Glomerular endothelial cell (primary cell): ENCODE results near the gene PTPRJ. TPM values are rescaled to one million over a fixed set of nuclear protein-coding genes. Genes with fewer than 3 reads are reported as not detected.
"Not testable (repeated sequence)": the region's sequence is repeated elsewhere in the genome, so short reads cannot be mapped to it uniquely, and the experiment has no call there.

Experiments
- DNase-seq: peaks from one replicate; pipeline ENCODE4 v3.0.0-alpha.2; 2011; ENCODE audit warnings: low read depth, low spot score; ENCODE audit errors: extremely low read depth
- total RNA-seq: library from RNA; depleted of rRNA; stranded (reverse); fragments of >200 nt; gene quantifications from 2 replicates; pipeline ENCODE4 v1.2.3, GENCODE V29; 2015

The PTPRJ gene
- total RNA-seq, 1 donor from 2014 or later, result 17.3 TPM

DNA sequence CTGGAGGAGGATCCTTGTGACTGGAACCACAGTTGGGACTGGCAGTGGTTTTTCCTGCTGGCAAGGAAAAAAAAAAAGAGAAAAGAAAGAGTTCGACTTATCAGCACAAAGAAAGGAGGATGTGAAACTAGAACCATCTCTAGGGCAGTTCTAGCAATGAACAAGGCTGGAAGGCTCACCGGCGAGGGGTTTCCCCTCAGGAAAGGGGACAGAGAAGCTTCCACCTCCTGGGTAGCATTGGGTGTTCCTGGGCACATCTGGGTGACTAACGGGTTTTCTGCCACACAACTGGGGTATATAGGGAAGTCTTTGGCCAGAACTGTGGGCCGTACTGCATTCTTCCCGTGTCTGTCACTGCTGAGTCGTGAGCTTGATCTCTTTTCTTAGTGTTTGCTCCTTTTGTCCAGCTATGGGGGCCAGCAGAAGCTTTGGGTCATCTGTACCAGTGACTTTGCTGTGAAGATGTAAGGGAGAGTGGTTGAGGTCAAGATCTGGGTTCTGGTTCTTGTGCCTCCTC is 126.9 kb downstream of the PTPRJ start:
- no peak for DNase-seq

DNA sequence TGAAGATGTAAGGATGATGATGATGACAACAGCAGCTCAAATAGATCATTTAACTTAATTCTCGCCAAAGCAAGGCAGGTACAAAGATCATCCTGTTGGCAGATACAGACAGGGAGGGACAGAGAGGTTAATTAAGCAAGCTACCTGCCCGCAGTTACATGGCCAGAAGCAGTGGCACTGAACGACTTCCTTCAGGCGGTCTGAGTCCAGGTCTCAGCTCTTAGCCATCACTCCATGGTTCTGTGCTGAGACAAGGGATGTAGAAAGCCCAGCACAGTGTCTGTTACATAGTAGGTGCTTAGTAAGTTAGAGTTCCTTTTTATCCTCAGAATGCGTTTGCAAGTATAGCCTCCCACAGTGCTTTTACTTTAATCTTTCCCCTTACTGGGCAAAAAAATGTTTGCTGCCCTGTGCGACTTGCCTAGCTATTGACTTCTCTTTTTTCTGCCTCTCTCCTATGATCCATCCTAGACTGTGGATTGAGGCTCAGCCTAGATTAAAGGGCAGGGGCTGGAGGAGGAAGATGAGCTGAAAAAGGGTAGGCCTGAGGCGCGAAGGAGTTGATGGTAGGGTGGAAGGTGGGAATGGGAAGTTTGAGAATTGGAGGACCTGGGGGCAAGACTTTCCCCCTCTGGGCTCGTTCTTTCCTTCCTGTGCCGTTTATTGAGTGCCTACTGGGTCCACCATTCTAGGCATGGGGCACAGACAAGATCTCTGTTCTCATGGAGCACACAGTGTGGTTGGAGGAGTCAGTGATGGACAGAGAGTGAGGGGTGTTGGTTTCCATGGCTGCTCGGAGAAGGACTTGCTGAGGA is 128.1 kb downstream of the PTPRJ start:
- DNase-seq, result no peak

DNA sequence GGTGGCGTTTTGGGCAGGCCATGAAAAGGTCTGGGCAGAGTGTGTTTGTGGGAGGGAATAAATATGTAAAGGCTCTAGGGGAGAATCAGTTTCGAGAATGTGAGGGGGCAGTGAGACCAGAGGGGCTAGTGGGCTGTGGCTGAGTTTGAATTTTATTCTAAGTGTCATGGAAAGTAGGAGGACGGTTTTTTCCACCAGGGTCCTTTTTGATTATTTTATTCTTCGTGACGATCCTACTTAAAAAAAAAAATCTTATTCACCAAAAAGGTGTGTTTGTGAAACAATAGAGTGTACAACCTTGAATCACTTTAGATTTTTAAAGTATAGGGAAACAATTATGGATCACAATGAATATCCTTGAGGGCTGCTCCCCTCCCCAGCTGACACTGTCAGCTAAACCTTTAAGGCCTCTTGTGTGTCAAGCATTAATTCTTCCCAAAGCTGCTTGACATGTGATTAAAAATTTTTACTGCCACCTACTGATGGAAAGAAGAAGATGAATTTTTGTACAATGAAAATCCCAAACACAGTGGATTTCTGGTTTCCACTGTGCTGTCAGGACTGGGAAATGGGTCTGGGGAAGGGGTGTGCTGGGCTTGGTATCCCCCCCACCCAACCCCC is 128.8 kb downstream of the PTPRJ start:
- no peak for DNase-seq

DNA sequence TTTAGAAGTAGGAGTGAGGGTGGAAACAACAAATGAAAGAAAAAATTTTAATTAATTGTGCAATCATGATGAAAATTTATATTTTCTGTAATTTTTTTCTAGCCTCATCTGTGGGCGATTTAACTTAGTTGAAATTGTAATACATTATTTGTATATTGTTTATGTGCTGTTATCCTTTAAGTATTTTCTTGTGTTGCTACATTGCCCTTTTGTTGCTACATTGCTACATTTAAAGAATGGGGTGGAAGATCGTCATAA is 130.1 kb downstream of the PTPRJ start:
- DNase-seq, result no peak

DNA sequence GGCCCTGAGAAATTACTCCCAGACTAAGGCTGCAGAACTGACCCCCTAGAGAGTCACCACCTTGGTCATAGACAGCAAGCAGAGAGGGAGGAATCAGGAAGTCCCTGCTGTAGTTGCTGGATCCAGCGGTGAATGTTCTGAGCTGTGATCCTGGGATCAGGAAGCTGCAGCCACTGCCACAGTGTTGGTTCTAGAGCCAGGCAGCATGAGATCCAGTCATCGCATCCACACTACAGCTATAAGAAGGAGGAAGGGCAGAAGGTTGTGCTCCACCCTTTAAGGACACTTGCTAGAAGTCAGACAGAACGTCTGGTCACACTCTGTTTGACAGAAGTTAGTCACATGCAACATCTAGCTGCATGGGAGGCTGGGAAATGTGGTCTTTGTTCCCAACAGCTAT is 131.5 kb downstream of the PTPRJ start:
- no peak for DNase-seq

DNA sequence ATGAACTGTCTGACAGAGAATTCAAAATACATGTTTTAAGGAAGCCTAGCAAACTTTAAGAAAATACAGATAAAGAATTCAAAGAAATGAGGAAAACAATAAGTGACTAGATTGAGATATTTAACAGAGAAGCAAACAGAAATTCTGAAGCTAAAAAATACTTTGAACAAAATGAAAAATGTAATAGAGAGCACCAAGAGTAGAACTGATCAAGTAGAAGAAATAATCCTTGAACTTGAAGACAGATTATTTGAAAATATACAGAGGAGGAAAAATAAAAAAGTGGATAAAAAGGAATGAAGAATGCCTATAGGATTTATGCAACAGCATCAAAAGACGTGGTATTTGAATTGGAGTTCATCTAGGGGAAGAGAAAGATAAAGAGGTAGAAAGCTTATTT is 134.4 kb downstream of the PTPRJ start:
- DNase-seq, result no peak

DNA sequence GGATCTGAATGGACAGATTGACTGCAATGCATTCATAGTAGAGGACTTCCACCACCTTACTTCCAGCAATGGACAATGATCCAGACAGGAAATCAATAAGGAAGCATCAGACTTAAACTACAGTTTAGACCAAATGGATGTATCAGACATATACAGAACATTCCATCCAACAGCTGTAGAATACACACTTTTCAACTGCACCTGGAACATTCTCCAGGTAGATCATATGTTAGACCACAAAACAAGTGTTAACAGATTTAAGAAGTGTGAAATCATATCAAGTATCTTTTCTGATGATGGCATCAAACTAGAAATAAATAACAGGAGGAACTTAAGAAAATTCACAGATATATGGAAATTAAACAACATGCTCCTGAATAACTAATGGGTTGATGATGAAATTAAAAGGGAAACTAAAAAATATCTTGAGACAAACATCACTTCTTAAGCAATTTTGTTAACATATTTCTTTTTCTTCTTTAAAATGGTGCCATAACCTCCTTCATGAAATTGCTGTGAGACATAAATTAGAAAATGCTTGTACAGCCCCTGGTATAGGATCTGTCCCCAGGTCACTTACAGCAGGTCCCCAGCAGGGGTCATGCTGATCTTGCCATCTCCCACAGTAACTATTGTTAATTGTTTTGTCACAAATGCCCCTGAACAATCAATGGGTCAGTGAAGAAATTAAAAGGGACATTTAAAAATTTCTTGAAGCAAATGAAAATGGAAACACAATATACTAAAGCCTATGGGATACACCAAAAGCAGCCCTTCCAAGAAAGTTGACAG is 136.3 kb downstream of the PTPRJ start:
- no peak for DNase-seq

DNA sequence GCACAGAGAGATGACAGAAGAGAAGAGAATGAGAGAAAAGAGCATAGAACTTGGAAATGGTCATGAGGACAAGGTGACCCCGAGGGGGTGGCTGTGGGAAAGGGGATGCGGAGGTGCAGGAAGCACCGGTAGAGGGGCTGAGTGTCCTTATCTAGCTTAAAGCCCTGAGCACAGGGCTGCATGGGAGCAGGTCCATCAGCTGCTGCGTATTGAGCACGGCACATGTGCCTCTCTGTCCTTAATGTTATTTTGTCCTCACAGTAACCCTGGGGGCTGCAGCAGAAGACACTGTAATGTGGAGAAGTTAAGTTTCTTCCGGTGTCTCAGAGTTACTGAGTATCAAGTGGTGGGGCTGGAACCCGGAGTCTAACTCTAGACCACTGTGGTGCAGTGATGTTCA is 141.9 kb downstream of the PTPRJ start:
- DNase-seq, result no peak

DNA sequence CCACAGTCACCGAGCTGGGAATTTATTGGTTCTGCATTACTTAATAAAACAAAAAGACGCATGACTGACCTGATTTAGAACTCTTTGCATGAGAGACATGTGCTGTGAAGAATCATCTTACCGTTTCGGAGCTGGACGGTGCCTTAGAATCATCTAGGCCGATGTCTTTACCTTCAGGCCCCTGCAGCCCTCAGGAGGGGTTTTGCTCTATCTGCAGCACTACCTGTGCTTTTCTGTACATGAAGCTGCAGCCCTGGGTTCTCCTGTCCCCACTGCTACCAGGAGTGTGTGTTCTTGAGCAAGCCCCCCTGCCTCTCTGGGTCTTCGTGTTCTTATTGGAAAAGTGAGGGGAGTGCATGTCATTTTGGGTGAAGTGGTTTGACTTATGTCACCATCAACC is 142.3 kb downstream of the PTPRJ start:
- DNase-seq, result no peak

DNA sequence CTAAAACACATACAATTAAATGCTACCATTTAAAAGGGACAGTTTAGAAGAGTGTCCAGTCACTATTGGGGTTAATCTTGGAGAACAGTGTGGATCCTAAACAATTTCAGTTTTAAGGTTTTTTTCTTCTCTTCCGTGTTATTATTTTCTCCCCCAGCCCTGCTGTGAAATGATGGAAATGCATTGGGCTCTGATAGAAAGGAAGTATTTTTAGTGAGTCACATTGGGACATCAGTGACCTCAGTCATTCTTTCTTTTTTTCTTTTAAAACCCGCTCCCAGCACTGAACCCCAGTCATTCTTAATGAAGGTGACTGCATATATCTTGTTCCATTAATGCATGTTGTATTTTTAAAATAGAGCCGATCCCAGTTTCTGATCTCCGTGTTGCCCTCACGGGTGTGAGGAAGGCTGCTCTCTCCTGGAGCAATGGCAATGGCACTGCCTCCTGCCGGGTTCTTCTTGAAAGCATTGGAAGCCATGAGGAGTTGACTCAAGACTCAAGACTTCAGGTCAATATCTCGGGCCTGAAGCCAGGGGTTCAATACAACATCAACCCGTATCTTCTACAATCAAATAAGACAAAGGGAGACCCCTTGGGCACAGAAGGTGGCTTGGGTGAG is 143.0 kb downstream of the PTPRJ start:
- DNase-seq, result no peak

DNA sequence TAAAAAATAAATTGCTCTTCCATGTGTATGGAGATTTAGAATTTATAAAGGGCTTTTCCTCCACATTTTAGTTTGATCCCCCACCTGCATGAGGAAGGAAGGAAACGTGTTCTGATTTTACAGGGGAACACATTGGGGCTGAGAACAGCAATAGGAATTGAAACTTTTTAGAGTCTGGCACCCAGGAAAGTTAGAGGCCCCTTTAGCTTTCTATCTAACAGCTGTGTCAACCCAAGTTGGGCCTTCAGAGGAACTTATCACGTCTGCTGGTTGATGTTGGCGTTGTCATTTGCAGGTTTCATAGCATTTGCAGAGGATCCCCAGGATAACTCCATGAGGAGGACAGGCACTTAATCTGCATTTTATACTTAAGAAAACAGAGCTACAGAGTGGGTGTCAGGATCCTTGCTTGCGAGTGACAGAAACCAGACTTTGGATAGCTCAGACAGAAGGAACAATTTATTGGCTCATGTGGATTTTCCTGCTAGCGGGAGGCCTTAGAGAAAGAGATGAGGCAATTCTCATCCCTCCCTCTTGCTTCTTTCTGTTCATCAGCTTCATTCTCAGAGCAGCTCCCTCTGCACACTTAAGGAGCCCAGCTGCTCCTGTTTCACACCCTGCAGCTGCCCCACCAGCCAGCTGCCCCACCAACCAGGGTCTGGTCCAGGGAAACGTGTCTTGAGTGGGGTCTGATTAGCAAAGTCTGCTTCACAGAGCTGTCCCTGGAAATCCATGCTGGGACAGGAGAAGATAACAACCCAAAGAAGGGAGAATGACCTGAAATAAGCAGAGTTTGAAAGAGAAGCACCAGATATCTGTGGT is 143.8 kb downstream of the PTPRJ start:
- DNase-seq, result no peak

DNA sequence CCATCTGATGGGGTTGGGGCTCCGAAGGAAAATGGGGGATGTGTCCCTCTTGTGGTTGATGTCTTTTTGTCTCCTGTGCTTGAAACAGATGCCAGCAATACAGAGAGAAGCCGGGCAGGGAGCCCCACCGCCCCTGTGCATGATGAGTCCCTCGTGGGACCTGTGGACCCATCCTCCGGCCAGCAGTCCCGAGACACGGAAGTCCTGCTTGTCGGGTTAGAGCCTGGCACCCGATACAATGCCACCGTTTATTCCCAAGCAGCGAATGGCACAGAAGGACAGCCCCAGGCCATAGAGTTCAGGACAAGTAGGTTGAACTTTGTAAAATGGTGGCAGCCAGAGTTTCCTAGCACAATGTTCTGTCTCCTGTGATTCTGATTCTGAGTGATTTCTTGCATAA is 144.5 kb downstream of the PTPRJ start:
- no peak for DNase-seq

DNA sequence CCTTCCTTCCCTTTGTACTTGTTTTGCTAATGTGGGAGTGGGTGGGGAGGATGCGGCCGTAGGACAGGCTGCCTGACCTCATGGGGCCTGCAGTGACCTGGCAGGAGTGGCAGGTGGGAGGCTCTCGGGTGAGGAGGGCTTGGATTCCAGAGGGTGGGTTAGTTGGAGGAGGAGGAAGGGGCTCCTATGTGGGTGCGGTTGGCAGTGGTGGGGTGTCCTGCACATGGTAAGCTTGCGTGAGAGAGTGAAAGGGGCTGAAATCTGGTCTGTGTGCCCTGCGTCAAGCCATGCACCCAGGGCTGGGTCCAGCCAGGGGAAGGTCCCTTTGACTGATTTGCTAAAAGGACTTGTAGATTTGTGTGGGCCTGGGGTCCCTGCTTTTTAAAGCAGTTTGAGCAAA is 145.5 kb downstream of the PTPRJ start:
- DNase-seq, result no peak

DNA sequence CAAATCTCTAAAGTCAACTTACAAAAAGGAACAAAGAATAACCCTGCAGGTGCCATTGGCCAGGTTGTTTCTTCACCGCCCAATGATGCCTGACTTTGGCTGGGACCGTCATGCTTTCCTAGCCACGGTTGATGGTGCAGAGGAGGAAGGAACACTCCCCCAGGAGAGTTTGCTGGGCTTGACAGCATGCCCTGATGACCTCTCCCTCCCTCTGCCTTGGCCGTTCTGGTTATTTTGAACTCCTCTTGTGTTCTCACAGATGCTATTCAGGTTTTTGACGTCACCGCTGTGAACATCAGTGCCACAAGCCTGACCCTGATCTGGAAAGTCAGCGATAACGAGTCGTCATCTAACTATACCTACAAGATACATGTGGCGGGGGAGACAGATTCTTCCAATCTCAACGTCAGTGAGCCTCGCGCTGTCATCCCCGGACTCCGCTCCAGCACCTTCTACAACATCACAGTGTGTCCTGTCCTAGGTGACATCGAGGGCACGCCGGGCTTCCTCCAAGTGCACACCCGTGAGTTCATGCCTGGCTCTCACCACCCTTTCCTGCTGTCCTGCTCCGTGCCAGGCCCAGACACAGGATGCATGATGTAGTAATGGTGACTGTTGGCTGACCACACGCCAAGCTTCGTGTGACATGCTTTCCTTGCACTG is 147.3 kb downstream of the PTPRJ start:
- no peak for DNase-seq

DNA sequence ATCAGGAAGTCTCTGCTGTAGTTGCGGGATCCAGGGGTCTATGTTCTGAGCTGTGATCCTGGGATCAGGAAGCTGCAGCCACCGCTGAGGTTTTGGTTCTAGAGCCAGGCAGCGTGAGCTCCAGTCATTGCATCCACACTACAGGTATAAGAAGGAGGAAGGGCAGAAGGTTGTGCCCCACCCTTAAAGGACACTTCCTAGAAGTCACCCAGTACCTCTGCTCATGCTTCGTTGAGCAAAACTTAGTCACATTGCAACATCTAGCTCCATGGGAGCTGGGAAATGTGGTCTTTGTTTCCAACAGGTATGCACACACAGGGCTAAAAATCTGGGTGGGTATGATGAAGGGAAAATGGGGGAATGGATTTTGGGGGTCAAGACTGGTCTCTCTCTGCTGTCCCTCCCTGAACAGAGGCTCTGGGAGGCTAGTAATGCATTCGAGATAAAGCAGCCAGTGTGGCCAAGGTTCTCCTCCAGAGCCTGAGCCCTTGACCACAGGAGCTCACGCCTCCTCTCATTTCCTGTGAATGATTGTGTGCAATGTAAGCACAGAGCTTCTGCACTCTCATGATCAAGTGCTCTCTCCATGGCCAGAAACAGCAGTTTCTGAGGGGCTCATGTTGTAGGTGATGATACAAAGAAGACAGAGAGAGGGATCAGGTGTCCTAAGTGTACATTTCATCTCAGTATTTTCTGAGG is 149.5 kb downstream of the PTPRJ start:
- DNase-seq, result no peak

DNA sequence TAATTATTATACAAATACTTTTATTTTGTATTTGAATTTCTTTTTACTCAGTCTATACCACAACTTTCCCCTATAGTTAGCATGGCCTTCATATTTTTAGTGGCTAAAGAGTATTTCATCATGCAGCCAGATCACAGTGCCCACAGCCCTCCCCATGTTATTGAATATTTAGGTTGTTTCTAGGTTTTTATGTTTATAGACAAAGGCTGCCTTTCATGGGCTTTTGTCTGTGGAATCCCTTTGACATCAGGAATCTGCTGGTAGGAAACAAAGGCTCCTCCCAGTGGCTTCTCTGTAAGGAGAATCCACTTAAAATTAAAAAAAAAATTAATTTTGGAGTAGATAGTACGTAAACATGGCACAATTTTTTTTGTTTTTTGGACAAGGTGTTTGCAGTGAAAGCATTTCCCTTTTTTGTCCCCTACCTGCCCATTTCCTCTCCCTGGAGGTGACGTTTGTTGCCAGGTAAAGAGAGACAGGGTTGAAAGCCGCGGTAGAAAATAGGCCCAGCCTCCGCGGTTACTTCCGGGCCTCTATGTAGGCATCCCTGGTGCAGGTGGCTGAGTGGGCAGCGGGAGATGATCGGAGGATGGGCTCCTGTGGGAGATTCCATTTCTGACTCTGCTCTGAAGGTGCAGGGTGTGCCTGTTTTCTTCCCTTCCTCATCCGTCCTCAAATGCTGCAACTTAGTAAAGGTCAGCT is 154.0 kb downstream of the PTPRJ start:
- DNase-seq, result no peak

DNA sequence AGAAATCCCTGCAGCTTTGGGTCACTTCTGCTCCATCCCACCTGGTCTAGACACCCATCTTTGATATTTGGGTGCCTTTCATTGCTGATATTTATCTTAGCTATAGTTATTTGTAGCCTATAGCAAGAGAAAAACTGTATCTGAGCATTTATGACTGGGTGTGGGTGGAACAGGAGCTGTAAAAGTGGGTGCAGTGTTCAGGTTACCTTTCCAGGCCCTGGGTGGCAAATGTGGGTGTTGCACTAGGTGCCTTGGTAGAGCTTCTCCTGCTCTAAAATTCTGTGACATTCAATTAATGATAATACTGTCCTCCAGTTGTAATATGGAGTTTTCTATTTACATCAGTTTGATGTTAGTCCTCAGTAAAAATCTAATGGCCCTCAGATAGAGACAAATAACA is 157.9 kb downstream of the PTPRJ start:
- DNase-seq, result no peak

DNA sequence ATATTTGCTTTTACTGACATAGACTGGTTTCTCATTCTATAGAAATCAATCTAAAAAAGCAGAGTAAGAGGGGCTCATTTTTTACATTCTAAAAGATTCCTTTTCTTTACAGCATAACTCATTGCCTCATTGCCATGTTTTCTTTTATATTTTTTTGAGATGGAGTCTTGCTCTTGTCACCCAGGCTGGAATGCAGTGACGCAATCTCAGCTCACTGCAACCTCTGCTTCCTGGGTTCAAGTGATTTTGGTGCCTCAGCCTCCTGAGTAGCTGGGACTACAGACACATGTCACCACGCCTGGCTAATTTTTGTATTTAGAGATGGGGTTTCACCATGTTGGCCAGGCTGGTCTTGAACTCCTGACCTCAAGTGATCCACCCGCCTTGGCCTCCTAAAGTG is 159.5 kb downstream of the PTPRJ start:
- not testable (repeated sequence) for DNase-seq
